Pancreas (tissue), 10 donors: ENCODE results near the gene SELL. TPM values are rescaled to one million over a fixed set of nuclear protein-coding genes. Genes with fewer than 3 reads are reported as not detected.

Experiments used
- ATAC-seq, 4 donors: fragments of 200-7000 bp; cut with Tn5 transposase; one replicate each; pipeline versions ENCODE4 v1.8.0 to v1.9.1; 2020; ENCODE audit warnings: mild to moderate bottlenecking in 4 of 4, moderate library complexity in 4 of 4
- DNase-seq, 6 donors: peaks; one replicate each; pipeline ENCODE4 v3.0.0-alpha.2; 2020
- FAIRE-seq: peaks from 2 replicates; lab custom pipeline; 2012; peaks lifted over from hg19 to GRCh38; lab: Jason Lieb, UNC
- H3K27ac ChIP-seq, 4 donors: fragments of 200-600 bp; sonication (generic); 1 replicate in 3 of 4; 2 replicates in 1 of 4; pipeline versions ENCODE4 v1.5.0 to v1.8.0; 2020
- H3K27me3 ChIP-seq, 4 donors: fragments of 200-600 bp; one replicate each; pipeline ENCODE4 v1.8.0; 2021
- H3K36me3 ChIP-seq, 3 donors: fragments of 200-600 bp; sonication (generic) in 1 of 3; one replicate each; pipeline versions ENCODE4 v1.5.0 to v1.8.0; 2020 to 2021
- H3K4me1 ChIP-seq, 3 donors: fragments of 200-600 bp; one replicate each; pipeline ENCODE4 v1.8.0; 2021
- H3K4me3 ChIP-seq, 4 donors: fragments of 200-600 bp; sonication (generic) in 2 of 4; one replicate each; pipeline versions ENCODE4 v1.5.0 to v1.8.0; 2020 to 2021
- H3K9me3 ChIP-seq, 4 donors: fragments of 200-600 bp; one replicate each; pipeline ENCODE4 v1.8.0; 2021
- WGBS, 2 donors: extraction: QIAGEN DNeasy Blood & Tissue Kit; methylation state at CpG; one replicate each; pipeline ENCODE4 v1.1.7; 2013; 5-methylcytosine and 5-hydroxymethylcytosine counted together
- intact Hi-C, 3 donors: fragments of 100-400 bp; cut with DNase I; formaldehyde crosslinking; loops; one replicate each; pipeline versions ENCODE4 v1.11.1 to v1.14.2; 2022
- polyA plus RNA-seq, 2 donors: library from polyadenylated mRNA; stranded (reverse); fragments of 200-250 nt; gene quantifications; one replicate each; pipeline ENCODE4 v1.2.3, GENCODE V29; 2013
- total RNA-seq, 6 donors: library from RNA; stranded (reverse); fragmentation: NEBNext Ultra II Directional in 4 of 6; extraction: Animal tissue kit (Norgen Biotek cat#: 25700) in 4 of 6; gene quantifications; one replicate each; pipeline versions ENCODE4 v1.2.1 to v1.2.4, GENCODE V29; 2021 to 2023
- TF ChIP-seq, protein P1 (sequence below), 4 donors: fragments of 200-600 bp; sonication (generic) in 3 of 4; IDR thresholded peaks; one replicate each; pipeline versions ENCODE4 v1.5.0 to v1.8.0; 2021; ENCODE audit warnings: antibody characterized with exemption in 4 of 4
- donor health status: healthy with polysubstance abuse.
- donor health status: DM: no; HTN: no; CAD: no; lungs with moderate emphysema.
- donor health status: DM: no; HTN: no; CAD: no.
- donor health status: control.
- donor health status: control.
- donor health status: Bipolar disorder and iron deficiency.
- donor health status: DM: yes; HTN: yes; CAD: no.
- donor health status: DM: no; HTN: no; CAD: no.
- donor health status: DM: no; HTN: no; CAD: no.
- donor health status: DM: yes; HTN: yes; CAD: no.

SELL gene
- total RNA-seq = 1 to 10 TPM in 4 of 6 donors, under 1 TPM in 2; 0.23 to 2.9 (median 1.4) TPM
- polyA plus RNA-seq = under 1 TPM; 0.27 to 0.61 TPM

DNA sequence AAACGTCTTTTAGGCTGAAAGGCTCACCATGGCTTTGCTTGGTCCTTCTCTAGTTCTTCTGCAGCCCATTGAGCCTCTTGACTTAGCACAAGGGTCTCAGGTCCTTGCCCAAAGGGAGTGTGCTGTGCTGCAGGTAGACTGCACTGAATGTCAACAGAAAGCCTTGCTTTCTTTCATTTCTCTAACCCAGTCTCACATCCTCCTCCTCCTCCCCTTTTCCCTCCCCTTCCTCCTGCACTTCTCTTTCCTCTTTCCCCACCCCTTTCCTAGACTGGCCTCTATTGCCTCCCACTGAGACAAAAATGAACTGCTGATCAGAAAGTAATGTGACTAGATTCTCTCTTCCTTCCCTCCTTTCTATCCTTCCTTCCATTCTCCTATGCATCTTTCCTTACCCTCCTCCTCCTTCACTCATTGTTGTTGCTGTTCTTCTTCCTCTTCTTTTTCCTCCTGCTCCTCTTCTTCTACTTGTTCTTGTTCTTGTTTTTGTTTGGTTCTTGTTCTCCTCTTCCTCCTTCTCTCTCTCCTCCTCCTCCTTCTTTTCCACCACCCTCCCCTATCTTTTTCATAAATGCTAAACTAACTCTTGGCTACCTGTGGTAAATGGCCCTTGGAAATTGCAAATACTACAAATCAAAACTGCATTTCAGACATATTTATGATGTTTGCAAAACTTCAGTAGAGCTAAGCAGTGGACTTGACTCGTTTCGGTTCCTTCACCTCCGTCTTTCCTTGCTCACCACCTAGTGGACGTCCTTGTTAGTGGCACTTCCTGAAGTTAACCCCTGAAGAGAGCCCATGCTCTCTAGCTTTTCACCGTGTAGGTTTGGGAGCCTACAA lies at the start of gene SELL:
SELL (minus strand) TSS at position 152 of the 840 bp plus-strand sequence; CDS start at position 30, 122 bp downstream.
- H3K4me1 ChIP-seq = no peaks in the 10 kb centered on the region
- peaks cover 0 to 4% (median 1%) of the 10 kb centered on the region in 4 donors for H3K27me3 ChIP-seq
- ATAC-seq (peak; percentile 89 to 99 (median 99)), DNase-seq (peak in 4 of 6 donors; percentile 33 to 68 (median 53)), FAIRE-seq (peak; percentile 80)
- peak within 1 kb of the TSS in 1 of 4 donors; percentile 38 for H3K27ac ChIP-seq
- TF ChIP-seq, protein P1, sequence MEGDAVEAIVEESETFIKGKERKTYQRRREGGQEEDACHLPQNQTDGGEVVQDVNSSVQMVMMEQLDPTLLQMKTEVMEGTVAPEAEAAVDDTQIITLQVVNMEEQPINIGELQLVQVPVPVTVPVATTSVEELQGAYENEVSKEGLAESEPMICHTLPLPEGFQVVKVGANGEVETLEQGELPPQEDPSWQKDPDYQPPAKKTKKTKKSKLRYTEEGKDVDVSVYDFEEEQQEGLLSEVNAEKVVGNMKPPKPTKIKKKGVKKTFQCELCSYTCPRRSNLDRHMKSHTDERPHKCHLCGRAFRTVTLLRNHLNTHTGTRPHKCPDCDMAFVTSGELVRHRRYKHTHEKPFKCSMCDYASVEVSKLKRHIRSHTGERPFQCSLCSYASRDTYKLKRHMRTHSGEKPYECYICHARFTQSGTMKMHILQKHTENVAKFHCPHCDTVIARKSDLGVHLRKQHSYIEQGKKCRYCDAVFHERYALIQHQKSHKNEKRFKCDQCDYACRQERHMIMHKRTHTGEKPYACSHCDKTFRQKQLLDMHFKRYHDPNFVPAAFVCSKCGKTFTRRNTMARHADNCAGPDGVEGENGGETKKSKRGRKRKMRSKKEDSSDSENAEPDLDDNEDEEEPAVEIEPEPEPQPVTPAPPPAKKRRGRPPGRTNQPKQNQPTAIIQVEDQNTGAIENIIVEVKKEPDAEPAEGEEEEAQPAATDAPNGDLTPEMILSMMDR (IDR thresholded peaks at IDR 0.05) = peak; percentile 51 to 70 (median 62)
- H3K9me3 ChIP-seq = no peaks in the 10 kb centered on the region
- peak within 1 kb of the TSS in 2 of 4 donors; percentile 7 to 30 for H3K4me3 ChIP-seq
- 4 to 6% methylated on average over 6 of the region's 6 CpGs for WGBS, 2 donors
- intact Hi-C loops = no loop called here
- no peaks in the 10 kb centered on the region for H3K36me3 ChIP-seq

GRCh38 chr1:169759038-169759437 lies 47.6 kb upstream of the SELL start:
- H3K4me3 ChIP-seq = no peak overlapping the region
- FAIRE-seq (no peak), DNase-seq (no peak), ATAC-seq (no peak)
- WGBS, 2 donors = 67 to 77% methylated on average over 3 of the region's 3 CpGs
- intact Hi-C loops = no loop called here
- TF ChIP-seq, protein P1 (IDR thresholded peaks at IDR 0.05) = no peak
- no peaks in the 10 kb centered on the region for H3K4me1 ChIP-seq
- H3K9me3 ChIP-seq = no peaks in the 10 kb centered on the region
- no peaks in the 10 kb centered on the region for H3K36me3 ChIP-seq
- H3K27ac ChIP-seq = no peak overlapping the region
- no peaks in the 10 kb centered on the region for H3K27me3 ChIP-seq

DNA sequence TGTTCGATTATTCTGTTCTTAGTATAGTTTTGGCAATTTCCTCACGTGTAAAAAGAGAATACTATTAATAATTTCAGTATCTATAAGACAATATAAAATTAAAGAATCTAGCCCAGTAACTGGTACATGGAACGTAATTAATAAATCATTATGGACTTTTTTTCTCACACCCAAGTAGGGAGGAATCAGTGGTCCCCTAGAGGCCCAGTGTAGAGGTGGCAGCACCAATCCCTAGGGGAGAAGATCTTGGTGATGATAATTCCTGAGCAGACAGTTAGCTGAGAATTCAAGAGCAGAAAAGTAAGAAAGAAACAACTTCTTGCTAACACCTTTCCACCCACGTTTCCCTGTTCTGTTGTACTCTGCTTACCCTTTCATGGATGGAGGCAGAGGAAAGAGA lies 42.1 kb upstream of the SELL start:
- TF ChIP-seq, protein P1 (IDR thresholded peaks at IDR 0.05) = no peak
- intact Hi-C loops = no loop called here
- FAIRE-seq = no peak

GRCh38 chr1:169750041-169750440 lies 38.6 kb upstream of the SELL start:
- DNase-seq (no peak), ATAC-seq (no peak), FAIRE-seq (no peak)
- WGBS, 2 donors = 42 to 43% methylated on average over 1 of the region's 1 CpG
- H3K9me3 ChIP-seq = no peaks in the 10 kb centered on the region
- no peaks in the 10 kb centered on the region for H3K27me3 ChIP-seq
- no peaks in the 10 kb centered on the region for H3K4me1 ChIP-seq
- TF ChIP-seq, protein P1 (IDR thresholded peaks at IDR 0.05) = no peak
- intact Hi-C loops = no loop called here
- no peak overlapping the region for H3K4me3 ChIP-seq
- no peaks in the 10 kb centered on the region for H3K36me3 ChIP-seq
- no peak overlapping the region for H3K27ac ChIP-seq

More for the DNA sequence above, 42.1 kb upstream of the SELL start:
- ATAC-seq (no peak), DNase-seq (no peak)
- H3K36me3 ChIP-seq = no peaks in the 10 kb centered on the region
- H3K27ac ChIP-seq = no peak overlapping the region
- WGBS, 2 donors = 38 to 43% methylated on average over 4 of the region's 4 CpGs
- no peaks in the 10 kb centered on the region for H3K4me1 ChIP-seq
- H3K27me3 ChIP-seq = no peaks in the 10 kb centered on the region
- H3K4me3 ChIP-seq = no peak overlapping the region
- H3K9me3 ChIP-seq = no peaks in the 10 kb centered on the region

- no peak for FAIRE-seq
- no peaks in the 10 kb centered on the region for H3K27me3 ChIP-seq
- H3K36me3 ChIP-seq = no peaks in the 10 kb centered on the region
- no peaks in the 10 kb centered on the region for H3K9me3 ChIP-seq
- no peaks in the 10 kb centered on the region for H3K4me1 ChIP-seq
- TF ChIP-seq, protein P1 (IDR thresholded peaks at IDR 0.05) = no peak
- H3K27ac ChIP-seq = no peak overlapping the region
- intact Hi-C loops = no loop called here
- no peak for DNase-seq
- WGBS, 2 donors = 81 to 85% methylated on average over 2 of the region's 2 CpGs
- no peak overlapping the region for H3K4me3 ChIP-seq
- no peak for ATAC-seq
Observed at GRCh38 chr1:169746550-169746949, 35.1 kb upstream of the SELL start.
